Stimulated activated CD4-positive, alpha-beta T cell treated with anti-CD3 and anti-CD28 coated beads, Interleukin-1b, Interleukin-23, amount 100 ng/mL, for 4 hours (primary cell): ENCODE measurements around the gene SPNS1.
A peak's percentile ranks its signal among the peaks of the same experiment; 100 is the strongest.
"Not testable (repeated sequence)": the region's sequence is repeated elsewhere in the genome, so short reads cannot be mapped to it uniquely, and the experiment has no call there.

Experiments
- DNase-seq, 2 donors: peaks; one replicate each; pipeline ENCODE4 v3.0.0-alpha.2; 2020; ENCODE audit warnings: low read depth in 2 of 2

SPNS1 gene

DNA sequence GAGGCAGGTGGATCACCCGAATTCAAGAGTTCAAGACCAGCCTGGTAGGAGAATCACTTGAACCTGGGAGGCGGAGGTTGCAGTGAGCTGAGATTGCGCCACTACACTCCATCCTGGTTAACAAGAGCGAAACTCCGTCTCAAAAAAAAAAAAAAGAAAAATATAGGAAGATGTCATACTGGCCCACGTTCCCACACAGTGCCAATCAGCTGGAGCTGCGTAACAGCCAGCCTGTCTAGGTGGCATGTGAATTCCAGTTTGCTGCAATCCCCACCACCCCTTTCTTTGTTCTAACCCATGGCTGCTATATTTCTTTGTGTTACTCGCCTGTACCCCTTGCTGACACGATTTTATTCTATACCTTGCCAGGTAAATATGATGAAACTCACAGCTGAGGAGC lies 16.4 kb upstream of the SPNS1 start:
- DNase-seq = no peak

- no peak for DNase-seq
Measured at GRCh38 chr16:28958836-28959235, 15.7 kb upstream of the SPNS1 start.

DNA sequence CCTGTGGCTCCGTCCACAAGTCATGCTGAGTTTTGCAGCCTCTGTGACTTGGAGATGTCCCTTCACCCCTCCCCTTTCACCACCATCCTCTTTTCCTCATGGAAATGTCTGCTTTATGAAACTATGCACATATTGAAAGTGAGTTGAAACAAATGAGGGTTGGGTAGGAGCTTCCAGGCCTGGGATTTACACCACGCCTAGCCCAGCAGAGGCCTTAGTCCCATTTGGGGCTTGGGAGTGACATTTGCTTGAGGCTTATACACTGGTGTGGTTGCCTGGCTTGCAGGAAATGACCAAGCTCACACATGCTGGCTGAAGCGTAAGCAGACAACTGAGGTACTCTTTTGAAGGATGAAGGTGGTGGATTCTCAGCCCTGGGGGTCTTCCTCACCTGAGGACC lies 10.5 kb upstream of the SPNS1 start:
- DNase-seq = no peak

DNA sequence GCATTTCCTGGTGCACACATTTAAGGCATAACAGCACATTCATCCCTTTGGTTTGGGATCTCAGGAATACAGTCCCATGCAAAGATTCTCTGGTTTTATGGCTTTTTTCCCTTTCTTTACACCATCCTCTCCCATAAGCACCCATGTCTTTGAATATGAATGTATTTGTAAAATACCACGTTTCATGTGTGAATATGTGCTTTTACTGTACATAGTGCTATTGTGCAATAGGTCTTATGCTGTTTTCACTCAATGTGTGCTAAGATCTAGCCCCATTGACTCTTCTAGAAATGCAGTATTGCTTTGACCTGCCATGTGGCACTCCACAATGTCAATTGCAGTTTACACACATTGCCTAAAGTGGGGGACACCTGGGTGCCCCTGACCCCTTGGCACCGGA lies 10.1 kb upstream of the SPNS1 start:
- DNase-seq = no peak

DNA sequence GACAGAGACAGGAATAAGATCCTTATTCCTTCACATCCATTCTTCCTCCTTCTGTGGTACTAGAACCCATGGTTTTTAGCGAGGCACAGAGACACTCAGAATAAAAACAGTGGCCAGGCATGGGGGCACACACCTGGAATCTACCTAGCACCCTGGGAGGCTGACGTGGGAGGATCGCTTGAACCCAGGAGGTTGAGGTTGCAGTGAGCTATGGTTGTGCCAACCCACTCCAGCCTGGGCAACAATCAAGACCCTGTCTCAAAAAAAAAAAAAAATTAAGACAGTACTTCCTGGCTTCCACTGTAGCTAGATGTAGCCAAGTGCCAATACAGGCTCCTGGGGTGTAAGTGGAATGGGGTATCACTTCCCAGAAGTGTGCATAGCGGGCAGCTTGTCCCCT lies 7.4 kb upstream of the SPNS1 start:
- no peak for DNase-seq

DNA sequence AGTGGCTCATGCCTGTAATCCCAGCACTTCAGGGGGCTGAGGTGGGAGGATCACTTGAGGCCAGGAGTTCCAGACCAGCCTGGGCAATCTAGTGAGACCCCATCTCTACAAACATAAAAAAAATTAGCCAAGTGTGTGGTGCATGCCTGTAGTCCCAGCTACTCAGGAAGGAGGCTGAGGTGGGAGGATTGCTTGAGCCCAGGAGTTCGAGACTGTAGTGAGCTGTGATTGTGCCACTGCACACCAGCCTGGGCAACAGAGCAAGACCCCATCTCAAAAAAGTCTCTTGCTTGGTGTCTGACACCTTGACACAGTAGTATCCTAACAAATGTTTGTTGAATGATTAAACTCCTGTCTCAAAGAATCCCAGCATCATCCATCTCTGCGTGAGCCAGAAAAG lies 4.9 kb upstream of the SPNS1 start:
- not testable (repeated sequence) for DNase-seq

GRCh38 chr16:28974007-28974436 lies 556 bp upstream of the SPNS1 start:
- DNase-seq = no peak

DNA sequence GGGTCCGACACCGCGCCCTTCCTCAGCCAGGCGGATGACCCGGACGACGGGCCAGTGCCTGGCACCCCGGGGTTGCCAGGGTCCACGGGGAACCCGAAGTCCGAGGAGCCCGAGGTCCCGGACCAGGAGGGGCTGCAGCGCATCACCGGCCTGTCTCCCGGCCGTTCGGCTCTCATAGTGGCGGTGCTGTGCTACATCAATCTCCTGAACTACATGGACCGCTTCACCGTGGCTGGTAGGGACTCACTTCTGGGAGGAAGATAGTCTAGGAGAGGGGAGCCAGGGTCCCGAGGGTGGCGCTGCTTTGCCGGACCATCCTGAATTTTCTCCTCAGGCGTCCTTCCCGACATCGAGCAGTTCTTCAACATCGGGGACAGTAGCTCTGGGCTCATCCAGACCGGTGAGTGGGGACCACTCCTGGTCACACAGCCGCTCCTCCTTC lies 601 bp downstream of the SPNS1 start:
- no peak for DNase-seq

DNA sequence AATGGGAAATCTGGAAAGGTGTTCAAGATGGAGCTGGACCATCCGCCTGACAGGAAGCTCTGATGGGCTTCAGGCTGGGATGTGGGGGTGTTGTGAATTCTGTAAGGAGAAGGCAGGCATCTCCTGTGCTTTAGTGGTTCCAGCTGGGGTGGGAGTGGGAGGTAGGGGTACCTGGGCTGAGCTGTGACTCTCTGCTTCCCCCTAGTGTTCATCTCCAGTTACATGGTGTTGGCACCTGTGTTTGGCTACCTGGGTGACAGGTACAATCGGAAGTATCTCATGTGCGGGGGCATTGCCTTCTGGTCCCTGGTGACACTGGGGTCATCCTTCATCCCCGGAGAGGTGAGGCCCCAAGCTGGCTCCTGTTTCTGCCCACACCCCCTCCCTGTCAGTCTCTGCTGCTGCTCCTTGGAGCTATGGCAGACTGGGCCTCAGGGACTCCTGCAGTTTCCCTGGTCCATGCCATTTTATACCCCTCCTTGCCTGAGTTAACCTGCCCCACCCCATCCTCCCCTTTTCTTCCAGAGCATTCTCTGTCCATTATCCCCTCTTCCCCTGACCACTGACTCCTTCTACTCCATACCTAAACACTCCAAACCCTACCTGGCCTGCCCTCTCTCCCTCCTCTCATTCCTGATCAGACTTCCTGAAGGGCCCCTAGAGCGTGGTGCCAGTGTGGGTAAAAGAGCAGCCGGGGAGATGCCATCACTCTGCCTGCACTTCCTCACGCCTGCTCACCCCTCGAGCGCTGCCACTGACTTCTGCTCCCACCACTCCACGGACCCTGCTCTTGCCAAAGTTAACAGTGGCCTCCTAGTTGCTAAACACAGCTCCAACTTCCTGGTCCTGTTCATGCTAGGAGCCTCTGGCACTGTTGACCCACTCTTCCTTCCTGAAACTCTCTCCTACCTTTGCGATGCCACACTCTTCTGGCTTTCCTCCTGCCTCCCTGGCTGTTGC lies 3.4 kb downstream of the SPNS1 start:
- peak in 1 of 2 donors; percentile 31 for DNase-seq

DNA sequence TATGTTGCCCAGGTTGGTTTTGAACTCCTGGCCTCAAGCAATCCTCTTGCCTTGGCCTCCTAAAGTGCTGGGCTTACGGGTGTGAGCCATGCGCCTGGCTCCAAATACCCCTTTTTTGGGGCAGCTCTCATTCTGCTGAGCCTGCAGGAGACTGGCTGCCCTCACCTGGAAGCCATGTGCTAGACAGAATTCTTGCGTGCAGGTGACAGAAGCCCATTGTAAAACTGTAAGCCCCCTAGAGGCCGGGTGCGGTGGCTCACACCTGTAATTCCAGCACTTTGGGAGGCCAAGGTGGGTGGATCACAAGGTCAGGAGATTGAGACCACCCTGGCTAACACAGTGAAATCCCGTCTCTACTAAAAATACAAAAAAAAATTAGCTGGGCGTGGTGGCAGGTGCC lies 5.8 kb downstream of the SPNS1 start:
- not testable (repeated sequence) for DNase-seq

GRCh38 chr16:28980929-28981328 lies 6.4 kb downstream of the SPNS1 start:
- DNase-seq = no peak

GRCh38 chr16:28981517-28981916 lies 6.9 kb downstream of the SPNS1 start:
- DNase-seq = peak in 1 of 2 donors; percentile 31

DNA sequence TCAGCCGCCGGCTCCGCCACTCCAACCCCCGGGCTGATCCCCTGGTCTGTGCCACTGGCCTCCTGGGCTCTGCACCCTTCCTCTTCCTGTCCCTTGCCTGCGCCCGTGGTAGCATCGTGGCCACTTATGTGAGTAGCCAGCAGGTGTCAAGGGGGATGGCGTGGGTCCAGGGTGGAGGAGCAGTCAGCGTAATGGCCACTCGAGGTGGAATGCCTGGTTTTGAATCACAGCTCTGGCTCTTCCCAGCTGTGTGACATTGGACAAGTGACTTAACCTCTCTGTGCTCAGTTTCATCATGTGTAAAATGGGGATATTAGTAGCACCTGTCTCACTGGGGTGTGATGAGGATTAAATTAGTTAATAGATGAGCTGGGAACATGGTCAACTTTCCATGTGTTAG lies 7.8 kb downstream of the SPNS1 start:
- no peak for DNase-seq

DNA sequence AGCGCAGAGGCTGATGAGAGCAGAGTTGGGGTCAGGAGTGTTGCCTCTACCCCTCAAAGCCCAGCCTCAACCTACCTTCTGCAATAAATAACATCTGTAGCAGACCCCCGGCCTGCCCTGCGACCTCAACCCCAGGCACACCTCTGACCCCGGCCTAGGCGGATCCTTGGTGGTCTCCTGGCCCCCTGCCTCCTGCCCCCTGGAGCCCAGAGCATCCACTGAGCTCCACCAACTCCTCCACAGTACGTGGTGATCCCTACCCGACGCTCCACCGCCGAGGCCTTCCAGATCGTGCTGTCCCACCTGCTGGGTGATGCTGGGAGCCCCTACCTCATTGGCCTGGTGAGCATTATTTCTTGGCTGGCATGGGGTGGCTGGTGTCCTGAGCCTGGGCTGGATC lies 8.4 kb downstream of the SPNS1 start:
- DNase-seq = no peak

GRCh38 chr16:28983644-28984043 lies 9.1 kb downstream of the SPNS1 start:
- DNase-seq = no peak

- DNase-seq = no peak
Measured at GRCh38 chr16:28984091-28984490, 9.5 kb downstream of the SPNS1 start.

DNA sequence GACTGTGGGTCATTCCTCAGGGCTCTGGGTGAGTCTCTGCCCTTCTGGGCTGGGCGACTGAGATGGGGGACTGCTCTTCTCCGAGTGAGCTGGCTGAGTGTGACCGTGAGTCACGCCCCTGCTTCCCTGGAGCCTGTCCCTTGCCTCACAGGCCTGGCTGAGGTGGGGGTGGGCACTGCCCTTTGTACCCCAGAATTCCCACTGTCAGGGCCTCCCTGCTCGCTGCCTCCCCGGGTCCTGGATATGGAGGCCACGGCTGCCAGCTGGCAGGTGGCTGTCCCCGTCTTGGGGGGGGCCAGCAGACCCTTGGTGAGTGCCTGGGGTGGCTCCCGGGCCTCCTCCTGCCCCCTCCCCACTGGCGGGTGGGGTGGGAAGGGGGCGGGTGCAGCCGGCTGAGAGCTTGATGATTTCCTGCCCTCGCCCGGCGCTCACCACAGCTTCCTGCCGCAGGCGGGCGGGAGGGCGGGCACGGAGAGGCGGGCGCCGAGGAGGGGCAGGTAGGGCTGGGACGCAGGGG lies 10.1 kb downstream of the SPNS1 start, which contains the start of gene LAT:
LAT (plus strand) TSS at position 434 of the 517 bp plus-strand sequence. CDS start 366 bp downstream, outside the sequence.
- DNase-seq = peak; percentile 69 to 71

DNA sequence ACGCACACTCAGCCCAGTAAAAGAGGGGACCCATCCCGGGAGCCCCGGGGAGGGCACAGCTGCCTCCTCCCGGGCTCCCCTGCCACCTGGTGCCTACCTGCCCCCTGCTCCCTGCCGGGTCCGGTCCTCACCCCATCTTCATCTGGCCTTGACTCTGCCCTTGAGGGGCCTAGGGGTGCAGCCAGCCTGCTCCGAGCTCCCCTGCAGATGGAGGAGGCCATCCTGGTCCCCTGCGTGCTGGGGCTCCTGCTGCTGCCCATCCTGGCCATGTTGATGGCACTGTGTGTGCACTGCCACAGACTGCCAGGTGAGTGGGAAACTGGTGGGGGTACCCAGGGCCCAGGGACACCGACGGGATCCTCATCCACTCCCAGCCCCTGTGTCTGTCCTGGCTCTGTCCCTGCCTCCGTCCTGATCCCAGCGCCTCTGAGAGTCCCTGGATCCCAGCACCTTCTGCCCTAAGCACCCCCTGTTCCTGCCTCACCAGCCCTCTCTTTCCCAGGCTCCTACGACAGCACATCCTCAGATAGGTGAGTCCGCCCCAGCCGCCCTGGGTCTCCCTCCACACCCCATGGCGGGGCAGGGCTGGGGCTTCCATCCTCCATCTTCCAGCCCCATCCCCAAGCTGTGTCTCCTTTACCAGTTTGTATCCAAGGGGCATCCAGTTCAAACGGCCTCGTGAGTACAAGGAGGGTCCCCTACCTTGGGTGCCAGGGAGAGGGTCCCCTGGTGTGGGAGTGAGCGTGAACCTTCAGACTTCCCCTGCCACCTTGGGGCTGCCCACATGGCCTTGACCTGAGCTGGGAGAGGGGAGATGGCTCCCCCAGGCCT lies 10.8 kb downstream of the SPNS1 start:
- DNase-seq = no peak

DNA sequence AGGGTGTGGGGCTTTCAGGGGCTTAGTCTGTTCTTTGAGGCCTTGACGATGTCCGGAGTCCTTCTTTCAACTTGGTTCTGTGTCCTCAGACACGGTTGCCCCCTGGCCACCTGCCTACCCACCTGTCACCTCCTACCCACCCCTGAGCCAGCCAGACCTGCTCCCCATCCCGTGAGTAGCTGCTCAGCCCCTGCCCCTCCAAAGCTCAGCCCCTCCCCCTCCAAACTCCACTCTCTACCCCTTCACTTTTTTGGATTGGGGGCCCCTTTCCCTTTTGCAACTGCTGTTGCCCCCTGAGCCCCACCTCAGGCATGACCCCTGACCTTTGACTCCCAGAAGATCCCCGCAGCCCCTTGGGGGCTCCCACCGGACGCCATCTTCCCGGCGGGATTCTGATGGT lies 11.5 kb downstream of the SPNS1 start:
- no peak for DNase-seq

DNA sequence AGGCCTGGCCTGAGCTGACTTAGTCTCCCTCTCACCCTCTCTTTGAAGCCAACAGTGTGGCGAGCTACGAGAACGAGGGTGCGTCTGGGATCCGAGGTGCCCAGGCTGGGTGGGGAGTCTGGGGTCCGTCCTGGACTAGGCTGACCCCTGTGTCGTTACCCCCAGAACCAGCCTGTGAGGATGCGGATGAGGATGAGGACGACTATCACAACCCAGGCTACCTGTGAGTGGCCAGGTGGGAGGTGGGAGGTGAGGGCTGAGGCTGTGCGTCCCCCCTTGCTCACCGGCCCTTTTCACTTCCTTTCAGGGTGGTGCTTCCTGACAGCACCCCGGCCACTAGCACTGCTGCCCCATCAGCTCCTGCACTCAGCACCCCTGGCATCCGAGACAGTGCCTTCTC lies 11.9 kb downstream of the SPNS1 start:
- no peak for DNase-seq

DNA sequence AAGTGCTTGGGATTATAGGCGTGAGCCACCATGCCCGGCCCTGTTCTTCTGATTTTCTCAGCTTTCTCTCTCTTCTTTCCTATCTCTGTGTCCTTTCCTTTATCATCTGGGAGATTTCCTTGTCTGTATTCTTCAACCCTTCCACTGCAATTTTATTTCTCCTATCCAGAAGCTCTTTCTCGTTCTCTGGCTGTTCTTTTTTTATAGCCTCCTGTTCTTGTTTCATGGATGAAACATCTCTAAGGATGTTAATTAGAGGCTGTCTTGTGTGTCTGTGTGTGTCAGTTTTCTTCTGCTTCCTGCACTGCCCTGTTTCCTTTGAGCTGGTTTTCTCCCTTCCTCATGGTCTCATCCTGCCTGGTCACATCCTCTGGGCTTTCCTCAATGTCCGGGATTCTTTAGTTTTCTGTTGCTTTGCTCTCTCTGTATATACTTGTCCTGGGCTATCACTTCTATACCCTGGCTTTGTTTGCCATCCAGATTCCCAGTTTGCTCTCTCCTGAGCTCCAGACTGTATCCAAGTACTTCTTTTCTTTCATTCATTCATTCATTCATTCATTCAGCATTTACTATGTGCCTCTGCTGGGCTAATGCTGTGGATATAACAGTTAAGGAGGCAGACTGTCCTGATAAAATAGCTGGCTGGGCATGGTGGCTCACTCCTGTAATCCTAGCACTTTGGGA lies 12.7 kb downstream of the SPNS1 start:
- DNase-seq = no peak

- DNase-seq = no peak
Measured at GRCh38 chr16:28989363-28989762, 14.8 kb downstream of the SPNS1 start.
